Stimulated activated CD4-positive, alpha-beta T cell treated with anti-CD3 and anti-CD28 coated beads, Interleukin-1b, Interleukin-23, amount 100 ng/mL, for 1 hour (primary cell): ENCODE results near the gene PLPPR2.
"Not testable (repeated sequence)": the region's sequence is repeated elsewhere in the genome, so short reads cannot be mapped to it uniquely, and the experiment has no call there.

Source experiments
- DNase-seq, 2 donors: peaks; one replicate each; pipeline ENCODE4 v3.0.0-alpha.2; 2020; ENCODE audit warnings: low read depth in 2 of 2

The PLPPR2 gene

DNA sequence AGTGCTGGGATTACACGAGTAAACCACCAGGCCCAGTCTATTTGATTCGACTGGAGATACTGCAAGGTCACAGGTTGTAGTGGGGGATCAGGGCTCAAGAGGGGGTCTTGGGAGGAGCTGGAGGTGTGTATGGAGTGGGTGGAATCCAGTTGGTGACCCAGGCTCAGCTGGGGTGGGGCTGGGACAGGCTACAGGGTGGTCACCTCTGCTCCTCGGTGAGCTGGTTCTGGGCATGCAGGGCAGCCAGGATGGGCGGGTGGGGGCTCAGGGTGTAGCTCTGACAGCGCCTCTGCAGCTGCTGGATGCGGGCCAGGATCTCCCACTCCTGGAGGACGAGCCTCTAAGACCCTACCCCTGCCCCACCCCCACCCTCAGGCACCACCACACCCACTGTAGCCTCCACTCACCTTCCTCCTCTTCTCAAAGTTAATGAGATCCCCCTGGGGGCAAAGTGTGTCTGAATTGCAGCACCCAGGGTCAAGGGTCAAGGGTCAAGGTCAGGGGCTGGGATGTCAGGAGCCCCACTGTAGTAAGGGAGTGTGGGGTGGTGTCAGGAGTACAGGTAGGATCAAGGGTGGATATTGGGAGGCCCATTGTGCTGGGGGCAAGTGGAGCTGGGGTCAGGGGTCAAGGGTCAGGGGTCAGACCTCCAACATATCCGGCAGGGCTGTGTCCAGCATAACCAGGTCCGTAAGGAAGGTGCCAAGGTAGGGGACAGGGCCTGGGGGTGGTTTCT lies 46.7 kb downstream of the PLPPR2 start:
- DNase-seq, result no peak

DNA sequence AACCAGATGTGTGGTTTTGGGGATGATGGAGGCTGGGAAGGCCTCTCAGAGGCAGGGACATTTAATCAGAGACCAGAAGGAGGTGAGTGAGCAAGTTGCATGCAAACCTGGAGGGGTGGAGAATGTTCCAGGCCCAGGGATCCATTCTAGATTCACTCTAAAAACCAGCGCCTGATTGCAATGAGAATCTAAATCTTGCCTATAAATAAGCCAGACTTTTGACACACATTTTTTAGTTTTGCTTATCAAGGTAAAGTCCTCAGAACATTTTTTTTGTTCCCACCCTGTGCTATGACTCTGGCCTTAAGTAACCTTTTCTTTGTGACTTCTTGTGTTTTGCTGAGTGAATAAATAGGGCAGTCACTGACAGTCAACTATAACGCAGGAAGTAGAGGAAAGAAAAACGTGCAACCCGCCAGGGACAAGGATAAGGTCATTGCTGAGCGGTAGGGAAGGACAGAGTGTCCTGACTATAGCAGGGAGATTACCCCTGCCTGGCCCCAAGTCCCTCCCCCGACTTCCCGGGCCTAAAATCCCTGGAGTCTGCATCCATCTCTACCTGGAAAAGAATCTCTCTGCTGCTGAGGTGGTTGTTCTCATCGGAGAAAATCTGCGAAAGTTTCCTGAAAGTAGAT lies 49.5 kb downstream of the PLPPR2 start:
- no peak for DNase-seq

DNA sequence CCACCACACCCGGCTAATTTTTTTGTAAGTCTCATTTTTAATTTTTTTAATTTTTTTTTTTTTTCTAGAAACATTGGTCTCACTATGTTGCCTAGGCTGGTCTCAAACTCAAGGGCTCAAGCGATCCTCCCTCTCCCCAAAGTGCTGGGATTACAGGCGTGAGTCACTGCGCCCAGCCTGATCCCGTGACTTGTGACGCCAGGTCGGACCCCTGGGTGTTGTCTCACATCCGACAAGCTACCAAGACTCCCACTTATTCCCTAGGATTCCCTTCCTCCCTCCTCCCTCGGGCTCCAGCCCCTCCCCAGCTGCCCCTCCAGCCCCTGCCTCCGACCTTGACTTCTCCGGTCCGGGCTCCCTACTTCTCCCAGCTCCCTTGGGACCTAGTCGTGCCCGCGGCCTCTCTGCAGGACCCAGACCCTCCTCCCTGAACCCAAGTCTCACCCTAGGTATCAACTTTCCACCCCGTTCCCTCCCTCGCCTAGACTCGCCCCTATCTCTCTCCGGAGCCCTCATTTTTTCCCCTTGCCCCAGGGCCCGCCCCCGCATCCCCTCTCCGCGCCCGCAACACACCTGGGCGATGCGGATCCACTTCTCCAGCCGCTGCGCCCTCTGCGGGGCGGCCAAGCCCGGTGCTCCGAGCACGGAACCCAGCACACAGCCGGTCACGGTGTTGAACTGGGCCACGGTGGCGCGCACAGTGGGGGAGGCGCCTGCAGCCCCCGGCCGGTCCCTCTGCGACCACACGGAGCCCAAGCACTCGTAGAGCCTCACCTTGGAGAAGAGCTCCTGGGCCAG lies 50.8 kb downstream of the PLPPR2 start:
- DNase-seq, result no peak

DNA sequence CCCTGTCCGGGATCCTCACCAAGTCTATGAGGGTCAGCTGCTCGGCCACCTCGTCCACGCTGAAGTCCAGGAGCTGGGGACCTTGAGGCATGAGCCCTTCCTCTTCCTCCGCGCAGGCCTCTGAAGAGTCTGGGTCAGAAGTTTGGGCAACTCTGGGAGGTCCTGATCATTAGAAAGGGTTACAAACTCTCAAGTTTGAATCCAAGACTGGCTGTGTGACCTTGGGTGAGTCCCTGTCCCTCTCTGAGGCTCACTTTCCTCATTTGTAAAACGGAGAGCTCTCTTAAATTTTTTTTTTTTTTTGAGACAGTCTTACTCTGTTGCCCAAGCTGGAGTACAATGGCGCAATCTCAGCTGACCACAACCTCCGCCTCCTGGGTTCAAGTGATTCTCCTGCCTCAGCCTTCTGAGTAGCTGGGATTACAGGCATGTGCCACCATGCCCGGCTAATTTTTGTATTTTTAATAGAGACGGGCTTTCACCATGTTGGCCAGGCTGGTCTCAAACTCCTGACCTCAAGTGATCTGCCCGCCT lies 51.5 kb downstream of the PLPPR2 start:
- DNase-seq, result not testable (repeated sequence)

DNA sequence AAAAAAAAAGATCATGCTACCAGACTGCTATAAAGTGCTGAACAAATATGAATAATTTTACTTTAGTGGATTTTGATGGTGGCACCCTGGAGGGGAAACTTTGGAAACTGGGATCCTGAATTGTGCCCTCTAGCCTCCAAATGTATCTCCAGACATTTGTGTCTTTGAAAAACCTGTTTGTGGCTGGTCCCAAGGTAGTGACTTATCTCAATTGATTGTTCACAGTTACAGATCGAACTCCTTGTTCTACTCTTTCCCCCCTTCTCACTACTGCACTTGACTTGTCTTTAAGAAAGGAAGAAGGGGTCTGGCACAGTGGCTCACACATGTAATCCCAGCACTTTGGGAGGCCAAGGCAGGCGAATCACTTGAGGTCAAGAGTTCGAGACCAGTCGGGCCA lies 53.4 kb downstream of the PLPPR2 start:
- DNase-seq, result no peak

DNA sequence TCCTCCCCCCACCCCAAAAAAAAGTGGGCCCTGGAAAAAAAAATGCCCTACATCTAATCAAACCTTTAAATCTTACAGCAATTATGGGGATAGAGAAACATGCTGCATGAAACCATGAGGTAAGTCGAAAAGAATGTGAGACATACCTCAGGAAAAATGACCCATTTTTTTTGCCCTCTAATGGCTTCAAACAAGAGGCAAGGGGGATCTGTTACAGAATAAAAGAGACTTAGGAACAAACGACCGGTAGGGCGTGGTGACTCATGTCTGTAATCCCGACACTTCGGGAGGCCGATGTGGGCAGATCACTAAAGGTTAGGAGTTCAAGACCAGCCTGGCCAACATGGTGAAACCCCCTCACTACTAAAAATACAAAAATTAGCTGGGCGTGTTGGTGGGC lies 55.5 kb downstream of the PLPPR2 start:
- DNase-seq, result no peak

DNA sequence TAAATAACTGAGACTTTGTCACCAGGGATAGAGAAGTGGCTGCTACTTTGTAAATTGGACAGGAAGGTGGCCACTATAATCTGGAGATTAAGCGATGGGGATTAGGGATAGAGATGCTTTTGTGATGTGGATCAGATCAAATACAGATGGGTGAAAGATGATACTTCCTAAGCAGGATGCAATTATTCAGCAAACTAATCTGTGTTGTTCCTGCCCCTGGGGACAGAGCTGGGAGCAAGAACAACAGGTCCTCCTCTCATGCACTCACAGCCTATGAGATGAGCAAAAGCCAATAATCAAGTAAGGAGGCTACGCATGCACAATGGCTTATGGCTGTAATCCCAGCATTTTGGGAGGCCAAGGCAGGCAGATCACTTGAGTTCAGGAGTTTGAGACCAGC lies 59.3 kb downstream of the PLPPR2 start:
- no peak for DNase-seq
